Uterus (tissue), 2 donors: Measurements from ENCODE around the gene MANF.

Experiments used
- CTCF ChIP-seq, 4 experiments: fragments of 200-600 bp in 2 of 4; fragments of 450-650 bp in 2 of 4; sonication (generic) in 2 of 4; IDR thresholded peaks; one replicate each; pipeline ENCODE4 v1.5.1; 2016 to 2019; ENCODE audit warnings: antibody characterized with exemption in 4 of 4, mild to moderate bottlenecking in 2 of 4, moderate library complexity in 1 of 4
- POLR2A ChIP-seq, 2 donors: fragments of 450-650 bp; IDR thresholded peaks; one replicate each; pipeline ENCODE4 v1.6.1; 2016; ENCODE audit warnings: antibody characterized with exemption in 2 of 2, mild to moderate bottlenecking in 1 of 2, moderate library complexity in 1 of 2

GRCh38 chr3:51382076-51382745 lies 2.9 kb upstream of the MANF start:
- TF ChIP-seq CTCF (IDR thresholded peaks at IDR 0.05) (no peak), POLR2A (IDR thresholded peaks at IDR 0.05) (no peak)
